ENCODE measurements around the gene ICA1L.

DNA sequence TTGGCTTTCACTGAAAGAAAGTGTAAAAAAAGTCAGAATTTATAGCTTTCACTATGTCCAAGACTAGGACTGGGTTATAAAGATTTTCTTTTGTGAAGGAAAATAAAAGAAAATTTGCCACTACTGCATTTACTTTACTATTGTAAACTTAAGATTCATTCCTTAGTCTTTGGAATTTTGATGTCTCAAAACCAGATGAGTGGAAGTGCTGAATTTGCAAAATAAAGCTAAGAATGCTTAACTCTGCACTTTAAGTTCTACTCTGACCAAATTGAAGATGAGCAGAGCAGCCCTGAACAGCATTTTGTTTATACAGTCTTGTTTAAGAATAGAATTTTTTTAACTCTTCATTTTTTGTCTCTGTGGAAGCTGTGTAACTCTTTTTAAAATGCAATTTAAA lies 102.4 kb downstream of the ICA1L start:
- TF ChIP-seq, protein P1, sequence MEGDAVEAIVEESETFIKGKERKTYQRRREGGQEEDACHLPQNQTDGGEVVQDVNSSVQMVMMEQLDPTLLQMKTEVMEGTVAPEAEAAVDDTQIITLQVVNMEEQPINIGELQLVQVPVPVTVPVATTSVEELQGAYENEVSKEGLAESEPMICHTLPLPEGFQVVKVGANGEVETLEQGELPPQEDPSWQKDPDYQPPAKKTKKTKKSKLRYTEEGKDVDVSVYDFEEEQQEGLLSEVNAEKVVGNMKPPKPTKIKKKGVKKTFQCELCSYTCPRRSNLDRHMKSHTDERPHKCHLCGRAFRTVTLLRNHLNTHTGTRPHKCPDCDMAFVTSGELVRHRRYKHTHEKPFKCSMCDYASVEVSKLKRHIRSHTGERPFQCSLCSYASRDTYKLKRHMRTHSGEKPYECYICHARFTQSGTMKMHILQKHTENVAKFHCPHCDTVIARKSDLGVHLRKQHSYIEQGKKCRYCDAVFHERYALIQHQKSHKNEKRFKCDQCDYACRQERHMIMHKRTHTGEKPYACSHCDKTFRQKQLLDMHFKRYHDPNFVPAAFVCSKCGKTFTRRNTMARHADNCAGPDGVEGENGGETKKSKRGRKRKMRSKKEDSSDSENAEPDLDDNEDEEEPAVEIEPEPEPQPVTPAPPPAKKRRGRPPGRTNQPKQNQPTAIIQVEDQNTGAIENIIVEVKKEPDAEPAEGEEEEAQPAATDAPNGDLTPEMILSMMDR (IDR thresholded peaks at IDR 0.05; ENCODE audit: low read depth, low read length) = no peak
- no peak for TF ChIP-seq EZH2phosphoT487 (IDR thresholded peaks at IDR 0.05; ENCODE audit: low read depth)
